ENCODE results near the gene KIZ.

KIZ gene

GRCh38 chr20:21228511-21228910 is 102.6 kb downstream of the KIZ start:
- TF ChIP-seq TAF1 (IDR thresholded peaks at IDR 0.05; ENCODE audit: borderline replicate concordance, insufficient read depth, low read length): no peak
- no peak for TF ChIP-seq FOXP2 (optimal IDR thresholded peaks at IDR 0.05; ENCODE audit: borderline replicate concordance, extremely low read depth, extremely low read length, insufficient read depth)

- TF ChIP-seq TAF1 (IDR thresholded peaks at IDR 0.05; ENCODE audit: borderline replicate concordance, insufficient read depth, low read length) (no peak), REST (IDR thresholded peaks at IDR 0.05; ENCODE audit: insufficient read depth in 1 of 2, low read depth in 2 of 2, low read length in 2 of 2) (no peak), FOXP2 (optimal IDR thresholded peaks at IDR 0.05; ENCODE audit: borderline replicate concordance, extremely low read depth, extremely low read length, insufficient read depth) (no peak), SIN3A (IDR thresholded peaks at IDR 0.05; ENCODE audit: borderline replicate concordance, insufficient read depth, low read length) (no peak), POLR2AphosphoS5 (IDR thresholded peaks at IDR 0.05; ENCODE audit: low read depth, low read length) (no peak)
Measured at GRCh38 chr20:21229163-21229562, 103.3 kb downstream of the KIZ start.

GRCh38 chr20:21230220-21230619 is 104.3 kb downstream of the KIZ start:
- no peak for TF ChIP-seq FOXP2 (optimal IDR thresholded peaks at IDR 0.05; ENCODE audit: borderline replicate concordance, extremely low read depth, extremely low read length, insufficient read depth)
- TF ChIP-seq TAF1 (IDR thresholded peaks at IDR 0.05; ENCODE audit: borderline replicate concordance, insufficient read depth, low read length): no peak
- TF ChIP-seq REST (IDR thresholded peaks at IDR 0.05; ENCODE audit: insufficient read depth in 1 of 2, low read depth in 2 of 2, low read length in 2 of 2): no peak
- TF ChIP-seq SIN3A (IDR thresholded peaks at IDR 0.05; ENCODE audit: borderline replicate concordance, insufficient read depth, low read length): no peak
- no peak for TF ChIP-seq POLR2AphosphoS5 (IDR thresholded peaks at IDR 0.05; ENCODE audit: low read depth, low read length)

GRCh38 chr20:21230686-21231085 is 104.8 kb downstream of the KIZ start:
- TF ChIP-seq TAF1 (IDR thresholded peaks at IDR 0.05; ENCODE audit: borderline replicate concordance, insufficient read depth, low read length): no peak
- no peak for TF ChIP-seq POLR2AphosphoS5 (IDR thresholded peaks at IDR 0.05; ENCODE audit: low read depth, low read length)
- TF ChIP-seq FOXP2 (optimal IDR thresholded peaks at IDR 0.05; ENCODE audit: borderline replicate concordance, extremely low read depth, extremely low read length, insufficient read depth): no peak
- TF ChIP-seq REST (IDR thresholded peaks at IDR 0.05; ENCODE audit: insufficient read depth in 1 of 2, low read depth in 2 of 2, low read length in 2 of 2): no peak
- TF ChIP-seq SIN3A (IDR thresholded peaks at IDR 0.05; ENCODE audit: borderline replicate concordance, insufficient read depth, low read length): no peak

- TF ChIP-seq TAF1 (IDR thresholded peaks at IDR 0.05; ENCODE audit: borderline replicate concordance, insufficient read depth, low read length): no peak
- TF ChIP-seq SIN3A (IDR thresholded peaks at IDR 0.05; ENCODE audit: borderline replicate concordance, insufficient read depth, low read length): no peak
- TF ChIP-seq POLR2AphosphoS5 (IDR thresholded peaks at IDR 0.05; ENCODE audit: low read depth, low read length): no peak
- TF ChIP-seq FOXP2 (optimal IDR thresholded peaks at IDR 0.05; ENCODE audit: borderline replicate concordance, extremely low read depth, extremely low read length, insufficient read depth): no peak
- no peak for TF ChIP-seq REST (IDR thresholded peaks at IDR 0.05; ENCODE audit: insufficient read depth in 1 of 2, low read depth in 2 of 2, low read length in 2 of 2)
Measured at GRCh38 chr20:21232546-21233280, 106.8 kb downstream of the KIZ start.

Measured in PFSK-1 (cell line).